Transverse colon (tissue), 4 donors: ENCODE results near the gene ATP6AP2. TPM values are rescaled to one million over a fixed set of nuclear protein-coding genes. Genes with fewer than 3 reads are reported as not detected.

Experiments
- DNase-seq: peaks from one replicate; pipeline ENCODE4 v3.0.0-alpha.2; 2019
- H3K27ac ChIP-seq, 4 donors: fragments of 200-600 bp; sonication (generic); 2 replicates each; pipeline ENCODE4 v1.5.1; 2016 to 2018; ENCODE audit warnings: inconsistent platforms in 4 of 4
- H3K27me3 ChIP-seq: fragments of 200-600 bp; sonication (generic); 2 replicates; pipeline ENCODE4 v1.5.1; 2017; ENCODE audit warnings: inconsistent platforms
- H3K36me3 ChIP-seq, 4 donors: fragments of 200-600 bp; sonication (generic); 2 replicates each; pipeline ENCODE4 v1.5.1; 2017 to 2019; ENCODE audit warnings: inconsistent platforms in 4 of 4
- H3K4me1 ChIP-seq, 4 donors: fragments of 200-600 bp; sonication (generic); 2 replicates each; pipeline ENCODE4 v1.5.1; 2017 to 2020; ENCODE audit warnings: inconsistent platforms in 4 of 4
- H3K4me3 ChIP-seq, 4 donors: fragments of 200-600 bp; sonication (generic); 1 replicate in 1 of 4; 2 replicates in 3 of 4; pipeline versions ENCODE4 v1.5.1 to v1.6.1; 2017 to 2019; ENCODE audit warnings: inconsistent platforms in 4 of 4
- H3K9me3 ChIP-seq, 2 donors: fragments of 200-600 bp; sonication (generic); 2 replicates each; pipeline ENCODE4 v1.5.1; 2017 to 2019; ENCODE audit warnings: inconsistent platforms in 2 of 2
- CTCF ChIP-seq, 5 experiments: fragments of 200-600 bp in 3 of 5; fragments of 450-650 bp in 2 of 5; sonication (generic) in 3 of 5; IDR thresholded peaks; 1 replicate in 2 of 5; 2 replicates in 3 of 5; pipeline ENCODE4 v1.5.1; 2016 to 2017; ENCODE audit warnings: antibody characterized with exemption in 5 of 5, inconsistent platforms in 3 of 5, mild to moderate bottlenecking in 2 of 5, moderate library complexity in 1 of 5
- EP300 ChIP-seq: sonication (generic); formaldehyde crosslinking; IDR thresholded peaks from one replicate; pipeline ENCODE4 v1.6.1; 2017; ENCODE audit warnings: antibody characterized with exemption, low read depth
- POLR2A ChIP-seq: fragments of 450-650 bp; IDR thresholded peaks from one replicate; pipeline ENCODE4 v1.6.1; 2016; ENCODE audit warnings: antibody characterized with exemption, mild to moderate bottlenecking, moderate library complexity
- POLR2AphosphoS5 ChIP-seq, 3 donors: sonication (generic); formaldehyde crosslinking; IDR thresholded peaks; one replicate each; pipeline ENCODE4 v1.6.1; 2016; ENCODE audit warnings: antibody characterized with exemption in 3 of 3
- WGBS, 2 donors: methylation state at CpG; one replicate each; pipeline ENCODE4 v1.1.5; 2018; ENCODE audit warnings: low coverage in 1 of 2; 5-methylcytosine and 5-hydroxymethylcytosine counted together
- in situ Hi-C, 4 donors: fragments of 200-750 bp; cut with MboI; loops; one replicate each; pipeline versions ENCODE4 v1.15.0 to v1.15.1; 2017; ENCODE audit warnings: low sequenced_read_pairs in 3 of 4, low pct_ligation_motif_present in 1 of 4, low pct_unique_long_range_greater_than_20kb in 1 of 4
- intact Hi-C: fragments of 100-400 bp; cut with DNase I; formaldehyde crosslinking; loops from one replicate; pipeline ENCODE4 v1.15.1; 2023; ENCODE audit warnings: low total_unique reads
- total RNA-seq, 4 donors: library from RNA; depleted of rRNA; stranded (reverse); fragments of >200 nt; gene quantifications; one replicate each; pipeline ENCODE4 v1.1.0, GENCODE V29; 2016

Gene ATP6AP2
- total RNA-seq, 4 donors from 2014 or later: 10.3 to 95.9 (median 62.3) TPM

- H3K36me3 ChIP-seq: no peaks in the 10 kb centered on the region
- H3K4me1 ChIP-seq: no peaks in the 10 kb centered on the region
- H3K27ac ChIP-seq: no peak overlapping the region
- DNase-seq: no peak
- intact Hi-C loops: no loop called here
- no peaks in the 10 kb centered on the region for H3K27me3 ChIP-seq
- WGBS, 2 donors: 89 to 100% methylated on average over 1 to 32 of the region's 32 CpGs
- TF ChIP-seq POLR2AphosphoS5 (IDR thresholded peaks at IDR 0.05) (no peak), EP300 (no peak), CTCF (IDR thresholded peaks at IDR 0.05) (no peak), POLR2A (no peak)
- H3K4me3 ChIP-seq: no peak overlapping the region
- no peaks in the 10 kb centered on the region for H3K9me3 ChIP-seq
- in situ Hi-C loops: no loop called here
Measured at GRCh38 chrX:40623665-40624064, 42.9 kb downstream of the ATP6AP2 start.

- WGBS, 2 donors: 84 to 100% methylated on average over 1 to 4 of the region's 4 CpGs
- no peak for TF ChIP-seq POLR2A
- no peak for TF ChIP-seq CTCF (IDR thresholded peaks at IDR 0.05)
- TF ChIP-seq EP300: no peak
- TF ChIP-seq POLR2AphosphoS5 (IDR thresholded peaks at IDR 0.05): no peak
- no peaks in the 10 kb centered on the region for H3K36me3 ChIP-seq
- no peaks in the 10 kb centered on the region for H3K4me1 ChIP-seq
- DNase-seq: no peak
- no peak overlapping the region for H3K27ac ChIP-seq
- no peaks in the 10 kb centered on the region for H3K27me3 ChIP-seq
- intact Hi-C loops (no loop called here), in situ Hi-C loops (no loop called here)
- no peak overlapping the region for H3K4me3 ChIP-seq
- H3K9me3 ChIP-seq: no peaks in the 10 kb centered on the region
Measured at GRCh38 chrX:40625294-40625693, 44.5 kb downstream of the ATP6AP2 start.

GRCh38 chrX:40628506-40628905 is 47.7 kb downstream of the ATP6AP2 start:
- no peak overlapping the region for H3K4me3 ChIP-seq
- intact Hi-C loops (no loop called here), in situ Hi-C loops (no loop called here)
- TF ChIP-seq POLR2AphosphoS5 (IDR thresholded peaks at IDR 0.05): no peak
- no peak for TF ChIP-seq EP300
- WGBS, 2 donors: 93 to 95% methylated on average over 4 to 5 of the region's 5 CpGs
- DNase-seq: no peak
- H3K9me3 ChIP-seq: no peaks in the 10 kb centered on the region
- no peaks in the 10 kb centered on the region for H3K27me3 ChIP-seq
- H3K36me3 ChIP-seq: no peaks in the 10 kb centered on the region
- H3K4me1 ChIP-seq: no peaks in the 10 kb centered on the region
- H3K27ac ChIP-seq: no peak overlapping the region

- in situ Hi-C loops (no loop called here), intact Hi-C loops (loop anchor here (10.0 kb wide), 1 partner anchor 87 kb away; no protein-coding TSS in a partner anchor)
- H3K4me3 ChIP-seq: no peak overlapping the region
- no peak overlapping the region for H3K27ac ChIP-seq
- no peaks in the 10 kb centered on the region for H3K9me3 ChIP-seq
- WGBS, 2 donors: 82 to 83% methylated on average over 1 to 4 of the region's 4 CpGs
- no peak for DNase-seq
- no peaks in the 10 kb centered on the region for H3K4me1 ChIP-seq
- no peaks in the 10 kb centered on the region for H3K27me3 ChIP-seq
- H3K36me3 ChIP-seq: no peaks in the 10 kb centered on the region
- TF ChIP-seq POLR2A: no peak
Measured at GRCh38 chrX:40632199-40632598, 51.4 kb downstream of the ATP6AP2 start.

GRCh38 chrX:40637687-40638086 is 56.9 kb downstream of the ATP6AP2 start:
- H3K27ac ChIP-seq: no peak overlapping the region
- H3K27me3 ChIP-seq: no peaks in the 10 kb centered on the region
- H3K36me3 ChIP-seq: no peaks in the 10 kb centered on the region
- H3K4me1 ChIP-seq: no peaks in the 10 kb centered on the region
- no peaks in the 10 kb centered on the region for H3K9me3 ChIP-seq
- H3K4me3 ChIP-seq: no peak overlapping the region
- in situ Hi-C loops: no loop called here
- no peak for DNase-seq
- TF ChIP-seq POLR2A (no peak), EP300 (no peak), POLR2AphosphoS5 (IDR thresholded peaks at IDR 0.05) (no peak), CTCF (IDR thresholded peaks at IDR 0.05) (no peak)
- WGBS, 2 donors: 76 to 100% methylated on average over 1 to 3 of the region's 3 CpGs
- intact Hi-C loops: loop anchor here (10.0 kb wide), 1 partner anchor 93 kb away; no protein-coding TSS in a partner anchor
